HepG2 (cell line): Measurements from ENCODE around the gene MAPK10.

Experiments used
- ATM ChIP-seq: fragments of 450-650 bp; IDR thresholded peaks from 2 replicates; pipeline ENCODE4 v1.7.1; 2017; ENCODE audit warnings: mild to moderate bottlenecking, borderline replicate concordance
- MAZ ChIP-seq, 2 experiments: sonication (generic) in 1 of 2; formaldehyde crosslinking in 1 of 2; IDR thresholded peaks; 2 replicates each; pipeline versions ENCODE4 v1.5.0 to v1.6.1; 2012 to 2020; ENCODE audit warnings: low read depth in 2 of 2, mild to moderate bottlenecking in 2 of 2, borderline replicate concordance in 1 of 2, improper control_type of control experiment in 1 of 2, low read length in 1 of 2, missing genetic modification reagents in 1 of 2, moderate library complexity in 1 of 2

GRCh38 chr4:86089053-86089452 is 270.8 kb downstream of the MAPK10 start:
- TF ChIP-seq ATM (no peak), MAZ (IDR thresholded peaks at IDR 0.05; ENCODE audit: borderline replicate concordance, low read depth, low read length) (no peak), MAZ (CRISPR knock-in tag; IDR thresholded peaks at IDR 0.05; ENCODE audit: low read depth) (no peak)
